Neuronal stem cell (in vitro differentiated cells): Measurements from ENCODE around the gene BPIFB2.
A peak's percentile ranks its signal among the peaks of the same experiment; 100 is the strongest.

Source experiments
- DNase-seq: peaks from one replicate; pipeline ENCODE4 v3.0.0-alpha.2; 2013; ENCODE audit warnings: low spot score
- H2AFZ ChIP-seq: one replicate; pipeline ENCODE4 v1.6.1; 2013; ENCODE audit warnings: mild to moderate bottlenecking, low read length, inconsistent platforms
- H2AK5ac ChIP-seq: 2 replicates; pipeline ENCODE4 v1.6.1; 2013; ENCODE audit warnings: low read depth, mild to moderate bottlenecking, inconsistent platforms, low read length, moderate library complexity, mixed read lengths
- H2BK120ac ChIP-seq: 2 replicates; pipeline ENCODE4 v1.6.1; 2013; ENCODE audit warnings: low read depth, mild to moderate bottlenecking, inconsistent platforms, low read length, moderate library complexity, mixed read lengths
- H2BK12ac ChIP-seq: one replicate; pipeline ENCODE4 v1.6.1; 2013; ENCODE audit warnings: low read length, inconsistent platforms
- H2BK15ac ChIP-seq: 2 replicates; pipeline ENCODE4 v1.6.1; 2013; ENCODE audit warnings: mild to moderate bottlenecking, low read length, inconsistent platforms, mixed read lengths
- H2BK5ac ChIP-seq: one replicate; pipeline ENCODE4 v1.6.1; 2013; ENCODE audit warnings: inconsistent platforms, mild to moderate bottlenecking, low read length, moderate library complexity
- H3K14ac ChIP-seq: one replicate; pipeline ENCODE4 v1.6.1; 2013; ENCODE audit warnings: low read length, inconsistent platforms
- H3K18ac ChIP-seq: 2 replicates; pipeline ENCODE4 v1.6.1; 2013; ENCODE audit warnings: low read length, inconsistent platforms
- H3K23ac ChIP-seq: 2 replicates; pipeline ENCODE4 v1.6.1; 2013; ENCODE audit warnings: low read depth, mild to moderate bottlenecking, mixed read lengths, low read length, inconsistent platforms; ENCODE audit not compliant: poor library complexity
- H3K27ac ChIP-seq: replicated peaks from 3 replicates; pipeline ENCODE4 v1.5.1; 2013; ENCODE audit warnings: low read length, inconsistent platforms
- H3K27me3 ChIP-seq, 3 experiments: 2 replicates each; pipeline ENCODE4 v1.6.1; 2013; ENCODE audit warnings: low read length in 3 of 3, mild to moderate bottlenecking in 2 of 3, inconsistent platforms in 1 of 3, low read depth in 1 of 3, mixed read lengths in 1 of 3, moderate library complexity in 1 of 3; ENCODE audit not compliant: control insufficient read depth in 3 of 3, insufficient read depth in 3 of 3
- H3K36me3 ChIP-seq, 2 donors: replicated peaks in 1 of 2; 2 replicates each; pipeline ENCODE4 v1.6.1; 2013; ENCODE audit warnings: low read length in 2 of 2; ENCODE audit not compliant: control insufficient read depth in 2 of 2, insufficient read depth in 2 of 2
- H3K4ac ChIP-seq: 2 replicates; pipeline ENCODE4 v1.6.1; 2013; ENCODE audit warnings: inconsistent platforms, mild to moderate bottlenecking, low read length, moderate library complexity
- H3K4me1 ChIP-seq, 2 donors: 1 replicate in 1 of 2; 2 replicates in 1 of 2; pipeline ENCODE4 v1.6.1; 2013; ENCODE audit warnings: low read length in 2 of 2, low read depth in 1 of 2; ENCODE audit not compliant: control insufficient read depth in 2 of 2, insufficient read depth in 1 of 2
- H3K4me2 ChIP-seq: one replicate; pipeline ENCODE4 v1.6.1; 2013; ENCODE audit warnings: mild to moderate bottlenecking, low read length, inconsistent platforms; ENCODE audit not compliant: insufficient read depth, poor library complexity, severe bottlenecking
- H3K4me3 ChIP-seq, 2 donors: 2 replicates each; pipeline ENCODE4 v1.5.1; 2013; ENCODE audit warnings: low read length in 2 of 2, mild to moderate bottlenecking in 2 of 2, inconsistent platforms in 1 of 2, moderate library complexity in 1 of 2
- H3K79me1 ChIP-seq: one replicate; pipeline ENCODE4 v1.6.1; 2013; ENCODE audit warnings: low read depth, mild to moderate bottlenecking, inconsistent platforms, low read length, moderate library complexity
- H3K9ac ChIP-seq: one replicate; pipeline ENCODE4 v1.6.1; 2013; ENCODE audit warnings: mild to moderate bottlenecking, low read depth, low read length, inconsistent platforms; ENCODE audit not compliant: poor library complexity
- H3K9me3 ChIP-seq, 2 donors: replicated peaks in 1 of 2; 2 replicates each; pipeline versions ENCODE3 to v1.6.1; 2013; ENCODE audit warnings: low read length in 2 of 2, mild to moderate bottlenecking in 2 of 2, inconsistent platforms in 1 of 2, low read depth in 1 of 2, mixed read lengths in 1 of 2, moderate library complexity in 1 of 2; ENCODE audit not compliant: control insufficient read depth in 2 of 2, insufficient read depth in 1 of 2
- H4K8ac ChIP-seq: one replicate; pipeline ENCODE4 v1.6.1; 2013; ENCODE audit warnings: low read depth, mild to moderate bottlenecking, inconsistent platforms, low read length, moderate library complexity
- H4K91ac ChIP-seq: one replicate; pipeline ENCODE4 v1.6.1; 2013; ENCODE audit warnings: low read length, low read depth, mild to moderate bottlenecking, inconsistent platforms; ENCODE audit not compliant: poor library complexity
- WGBS, 2 donors: extraction: QIAGEN DNeasy Blood & Tissue Kit; methylation state at CpG; one replicate each; pipeline ENCODE4 v1.1.7; 2013; ENCODE audit warnings: missing lambda C conversion rate in 2 of 2, mixed read lengths in 1 of 2; ENCODE audit not compliant: insufficient read length in 2 of 2, insufficient replicate concordance in 1 of 2; ENCODE audit errors: extremely low coverage in 2 of 2; 5-methylcytosine and 5-hydroxymethylcytosine counted together

Gene BPIFB2

GRCh38 chr20:33012327-33013189 lies 5.1 kb downstream of the BPIFB2 start:
- Histone ChIP-seq H4K8ac (no peak overlapping the region), H2AK5ac (peak overlapping the region; percentile 14), H3K18ac (peak overlapping the region; percentile 41), H3K36me3 (no peaks in the 10 kb centered on the region), H2BK5ac (no peak overlapping the region), H3K9ac (no peak overlapping the region), H3K4me2 (no peak overlapping the region), H3K9me3 (no peaks in the 10 kb centered on the region), H3K4ac (no peak overlapping the region), H2AFZ (no peak overlapping the region), H3K23ac (no peak overlapping the region), H2BK120ac (no peak overlapping the region), H3K4me1 (peaks cover 11 to 12% of the 10 kb centered on the region in 2 donors), H3K27ac (no peak overlapping the region), H3K79me1 (peaks cover 2% of the 10 kb centered on the region), H3K14ac (peak overlapping the region; percentile 41), H4K91ac (no peak overlapping the region), H2BK12ac (no peak overlapping the region), H2BK15ac (no peak overlapping the region), H3K27me3 (peaks cover 0 to 30% (median 0%) of the 10 kb centered on the region in 3 experiments), H3K4me3 (no peak overlapping the region)
- WGBS, 2 donors: no CpG with 5 or more reads among the region's 15 CpGs
- no peak for DNase-seq

DNA sequence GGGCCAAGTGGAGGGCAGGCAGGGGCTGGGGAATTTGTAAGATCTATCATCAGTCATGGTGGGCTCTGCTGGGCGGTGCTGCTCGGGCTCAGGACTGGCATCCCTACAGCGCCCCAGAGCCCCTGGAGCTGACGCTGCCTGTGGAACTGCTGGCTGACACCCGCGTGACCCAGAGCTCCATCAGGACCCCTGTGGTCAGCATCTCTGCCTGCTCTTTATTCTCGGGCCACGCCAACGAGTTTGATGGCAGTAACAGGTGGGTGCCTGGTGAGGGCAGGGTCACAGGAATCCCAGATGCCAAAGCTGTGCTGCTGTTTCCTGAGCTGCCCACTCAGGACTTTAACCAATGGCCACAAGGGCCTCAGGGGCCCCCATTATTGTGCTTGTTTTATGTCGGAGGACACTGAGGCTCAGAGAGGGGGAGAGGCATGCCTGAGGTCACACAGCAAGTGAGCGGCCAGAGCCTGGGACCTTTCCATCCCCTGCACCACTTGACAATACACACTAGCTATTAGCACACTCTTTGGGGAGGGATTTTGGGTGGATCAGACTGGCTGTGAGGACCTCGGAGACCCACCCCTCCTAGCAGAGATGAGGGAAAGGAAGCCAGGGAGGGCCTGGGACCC lies 6.3 kb downstream of the BPIFB2 start:
- no peak overlapping the region for H2AFZ ChIP-seq
- H3K27me3 ChIP-seq: peaks cover 0 to 39% (median 0%) of the 10 kb centered on the region in 3 experiments
- no peak overlapping the region for H3K4ac ChIP-seq
- no peak overlapping the region for H4K8ac ChIP-seq
- H3K36me3 ChIP-seq: no peaks in the 10 kb centered on the region
- peak overlapping the region; percentile 4 for H2BK15ac ChIP-seq
- peak overlapping the region; percentile 9 for H3K18ac ChIP-seq
- no CpG with 5 or more reads among the region's 12 CpGs for WGBS, 2 donors
- peaks cover 2% of the 10 kb centered on the region for H3K79me1 ChIP-seq
- H2BK5ac ChIP-seq: no peak overlapping the region
- H3K4me3 ChIP-seq: no peak overlapping the region
- no peak overlapping the region for H3K27ac ChIP-seq
- no peaks in the 10 kb centered on the region for H3K9me3 ChIP-seq
- H2AK5ac ChIP-seq: no peak overlapping the region
- H4K91ac ChIP-seq: no peak overlapping the region
- H2BK120ac ChIP-seq: no peak overlapping the region
- H2BK12ac ChIP-seq: no peak overlapping the region
- H3K4me2 ChIP-seq: no peak overlapping the region
- no peak overlapping the region for H3K23ac ChIP-seq
- H3K4me1 ChIP-seq: peaks cover 11 to 12% of the 10 kb centered on the region in 2 donors
- H3K9ac ChIP-seq: no peak overlapping the region
- no peak overlapping the region for H3K14ac ChIP-seq
- no peak for DNase-seq

DNA sequence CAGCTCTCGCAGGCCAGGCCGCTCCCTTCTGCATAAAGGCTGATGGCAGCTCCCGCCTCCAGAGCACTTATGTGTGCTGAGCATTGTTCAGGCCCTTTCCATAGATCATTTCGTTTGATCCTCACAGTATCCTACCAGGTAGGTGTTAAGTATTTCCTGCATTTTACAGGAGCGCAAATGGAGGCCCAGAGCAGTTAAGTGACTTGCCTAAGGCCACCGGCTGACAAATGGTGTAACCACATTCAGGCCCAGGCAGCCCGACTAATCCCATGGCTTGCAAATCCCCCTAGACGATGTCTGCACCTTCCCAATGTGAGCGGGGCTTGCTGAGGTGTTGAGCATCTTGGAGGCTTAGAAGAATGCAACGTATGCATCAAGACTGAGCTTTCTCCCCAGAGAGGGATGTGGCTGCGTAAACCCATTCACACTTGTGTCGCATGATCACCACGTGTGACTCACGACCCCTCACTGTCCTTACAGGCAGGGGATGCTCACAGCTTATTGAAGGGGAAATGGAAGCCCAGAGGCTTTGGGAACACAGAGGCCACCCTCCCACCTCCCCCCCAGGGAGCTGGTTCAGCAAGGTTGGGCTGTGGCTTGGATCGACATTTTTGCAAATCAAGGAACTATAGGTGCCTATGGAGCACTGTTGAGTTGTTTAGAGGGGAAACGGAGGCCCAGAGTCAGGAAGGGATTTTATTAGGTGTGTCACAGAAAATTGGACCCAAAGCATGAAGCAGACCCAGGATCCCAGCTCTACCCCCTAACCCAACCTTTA lies 7.0 kb downstream of the BPIFB2 start:
- Histone ChIP-seq H3K14ac (no peak overlapping the region), H2AK5ac (no peak overlapping the region), H3K36me3 (no peaks in the 10 kb centered on the region), H3K9me3 (no peaks in the 10 kb centered on the region), H2BK120ac (no peak overlapping the region), H3K23ac (no peak overlapping the region), H3K4me2 (no peak overlapping the region), H4K8ac (no peak overlapping the region), H3K18ac (no peak overlapping the region), H2BK15ac (no peak overlapping the region), H2BK12ac (no peak overlapping the region), H3K9ac (no peak overlapping the region), H3K27me3 (peaks cover 0 to 39% (median 0%) of the 10 kb centered on the region in 3 experiments), H3K27ac (no peak overlapping the region), H2BK5ac (no peak overlapping the region), H3K4ac (no peak overlapping the region), H2AFZ (no peak overlapping the region), H3K4me3 (no peak overlapping the region), H4K91ac (no peak overlapping the region), H3K4me1 (peaks cover 6 to 8% of the 10 kb centered on the region in 2 donors), H3K79me1 (peaks cover 2% of the 10 kb centered on the region)
- DNase-seq: no peak
- no CpG with 5 or more reads among the region's 16 CpGs for WGBS, 2 donors

DNA sequence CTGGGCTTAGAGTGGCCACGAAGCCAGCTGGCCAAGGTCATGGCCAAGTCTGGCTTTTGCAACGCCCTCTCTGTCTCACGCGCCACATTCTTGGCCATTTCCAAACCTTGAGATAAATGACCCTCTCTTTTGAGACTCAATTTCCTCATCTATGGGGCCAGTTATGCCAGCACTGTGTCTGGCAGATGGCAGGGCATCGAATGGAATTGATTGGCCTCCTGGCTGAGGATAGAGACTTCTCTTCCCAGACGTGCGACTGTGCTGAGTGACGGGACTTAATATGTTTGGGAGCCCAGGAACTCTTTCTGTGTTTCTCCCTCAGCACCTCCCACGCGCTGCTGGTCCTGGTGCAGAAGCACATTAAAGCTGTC lies 7.6 kb downstream of the BPIFB2 start:
- no peak overlapping the region for H2AK5ac ChIP-seq
- no peak overlapping the region for H3K23ac ChIP-seq
- H3K14ac ChIP-seq: no peak overlapping the region
- H3K4me3 ChIP-seq: no peak overlapping the region
- DNase-seq: no peak
- H3K36me3 ChIP-seq: no peaks in the 10 kb centered on the region
- H2BK5ac ChIP-seq: no peak overlapping the region
- no peak overlapping the region for H2BK15ac ChIP-seq
- H3K27ac ChIP-seq: no peak overlapping the region
- H2BK12ac ChIP-seq: no peak overlapping the region
- no peak overlapping the region for H2BK120ac ChIP-seq
- H2AFZ ChIP-seq: no peak overlapping the region
- WGBS, 2 donors: no CpG with 5 or more reads among the region's 10 CpGs
- peaks cover 2% of the 10 kb centered on the region for H3K79me1 ChIP-seq
- no peak overlapping the region for H3K18ac ChIP-seq
- no peak overlapping the region for H3K4ac ChIP-seq
- H3K4me1 ChIP-seq: peaks cover under 1 to 2% of the 10 kb centered on the region in 2 donors
- no peaks in the 10 kb centered on the region for H3K9me3 ChIP-seq
- peaks cover 0 to 39% (median 0%) of the 10 kb centered on the region in 3 experiments for H3K27me3 ChIP-seq
- no peak overlapping the region for H4K8ac ChIP-seq
- no peak overlapping the region for H3K4me2 ChIP-seq
- H4K91ac ChIP-seq: no peak overlapping the region
- no peak overlapping the region for H3K9ac ChIP-seq
